Stimulated activated CD4-positive, alpha-beta T cell treated with anti-CD3 and anti-CD28 coated beads, TNF-alpha, amount 100 ng/mL, for 48 hours (primary cell): ENCODE data around the gene TUBB1.
A peak's percentile ranks its signal among the peaks of the same experiment; 100 is the strongest.
"Not testable (repeated sequence)": the region's sequence is repeated elsewhere in the genome, so short reads cannot be mapped to it uniquely, and the experiment has no call there.

Source experiments
- DNase-seq, 3 donors: peaks; one replicate each; pipeline ENCODE4 v3.0.0-alpha.2; 2020; ENCODE audit warnings: low read depth in 3 of 3

The TUBB1 gene

DNA sequence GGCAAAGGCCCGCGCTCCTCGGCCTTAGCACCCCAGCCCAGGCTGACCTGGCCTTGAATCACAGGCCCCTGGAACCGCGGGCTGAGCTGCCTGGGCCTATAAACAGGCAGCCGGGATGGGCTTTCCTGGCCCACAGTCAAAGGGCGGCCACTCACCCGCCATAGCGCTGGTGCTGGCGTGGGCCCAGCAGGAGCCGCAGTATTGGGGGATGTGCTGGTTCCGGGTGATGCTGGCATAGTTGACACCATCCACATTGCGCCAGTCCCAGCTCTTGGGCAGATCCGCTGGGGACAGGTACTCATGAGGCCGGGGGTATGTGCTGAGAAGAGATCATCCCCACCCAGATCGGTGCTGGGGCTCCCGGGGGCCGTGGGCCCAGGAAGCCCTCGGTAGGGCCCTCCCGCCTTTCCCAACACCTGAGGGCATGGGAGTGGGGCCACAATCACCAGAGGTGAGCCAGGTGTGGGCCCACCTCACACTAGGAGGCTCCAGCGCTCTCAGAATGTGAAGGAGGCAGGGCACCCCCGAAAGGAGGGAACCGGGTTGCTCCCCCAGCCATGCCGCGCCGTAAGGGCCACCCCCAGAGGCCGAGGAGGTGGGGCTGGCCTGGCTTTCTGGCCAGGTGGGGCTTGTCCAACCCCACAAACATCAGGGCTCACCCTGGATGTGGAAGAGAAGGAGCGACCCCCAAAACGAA, 12.9 kb upstream of the TUBB1 start:
- no peak for DNase-seq

DNA sequence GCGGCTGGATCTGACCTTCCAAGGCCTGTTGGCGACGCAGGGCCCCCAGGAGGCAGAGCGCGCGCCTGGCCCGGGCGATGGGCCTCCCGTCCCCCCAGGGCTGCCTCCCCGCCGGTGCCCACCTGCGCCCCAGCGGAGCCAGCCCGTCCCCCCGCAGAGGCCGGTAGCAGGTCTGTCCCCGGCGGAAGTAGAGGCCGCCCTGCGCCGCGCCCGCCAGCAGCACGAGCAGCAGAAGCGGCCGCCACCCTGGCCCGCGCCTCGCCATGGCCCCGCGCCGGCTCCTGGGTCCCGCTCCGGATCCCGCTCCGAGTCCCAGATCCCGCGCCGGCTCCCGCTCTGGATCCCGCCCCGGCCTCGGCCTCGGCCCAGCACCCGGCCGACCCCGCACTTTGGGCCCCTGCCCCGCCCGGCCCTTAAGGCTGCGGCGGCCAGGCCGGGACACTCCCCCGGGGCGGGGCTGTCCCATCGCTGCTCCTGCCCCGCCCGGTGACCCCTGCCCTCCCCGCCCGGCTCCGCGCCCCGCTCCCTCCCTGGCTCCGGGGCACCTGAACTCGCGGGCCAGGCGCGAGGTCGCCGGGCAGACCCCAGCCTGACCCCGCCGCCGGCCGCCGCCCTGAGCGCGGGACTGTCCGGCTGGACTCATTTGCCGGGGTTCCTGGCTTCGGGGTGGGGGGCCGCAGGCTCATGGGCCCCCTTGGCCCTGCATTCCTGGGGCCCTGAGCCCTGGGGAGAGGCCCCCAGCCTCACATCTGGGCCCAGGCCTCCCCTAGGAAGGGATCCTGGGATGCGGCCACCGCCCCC, 12.2 kb upstream of the TUBB1 start, which contains the start of gene CTSZ:
Gene CTSZ (minus strand): TSS at position 391 of the 801 bp plus-strand sequence. CDS start 126 bp downstream, at position 265.
- DNase-seq, result peak in 1 of 3 donors; percentile 52

DNA sequence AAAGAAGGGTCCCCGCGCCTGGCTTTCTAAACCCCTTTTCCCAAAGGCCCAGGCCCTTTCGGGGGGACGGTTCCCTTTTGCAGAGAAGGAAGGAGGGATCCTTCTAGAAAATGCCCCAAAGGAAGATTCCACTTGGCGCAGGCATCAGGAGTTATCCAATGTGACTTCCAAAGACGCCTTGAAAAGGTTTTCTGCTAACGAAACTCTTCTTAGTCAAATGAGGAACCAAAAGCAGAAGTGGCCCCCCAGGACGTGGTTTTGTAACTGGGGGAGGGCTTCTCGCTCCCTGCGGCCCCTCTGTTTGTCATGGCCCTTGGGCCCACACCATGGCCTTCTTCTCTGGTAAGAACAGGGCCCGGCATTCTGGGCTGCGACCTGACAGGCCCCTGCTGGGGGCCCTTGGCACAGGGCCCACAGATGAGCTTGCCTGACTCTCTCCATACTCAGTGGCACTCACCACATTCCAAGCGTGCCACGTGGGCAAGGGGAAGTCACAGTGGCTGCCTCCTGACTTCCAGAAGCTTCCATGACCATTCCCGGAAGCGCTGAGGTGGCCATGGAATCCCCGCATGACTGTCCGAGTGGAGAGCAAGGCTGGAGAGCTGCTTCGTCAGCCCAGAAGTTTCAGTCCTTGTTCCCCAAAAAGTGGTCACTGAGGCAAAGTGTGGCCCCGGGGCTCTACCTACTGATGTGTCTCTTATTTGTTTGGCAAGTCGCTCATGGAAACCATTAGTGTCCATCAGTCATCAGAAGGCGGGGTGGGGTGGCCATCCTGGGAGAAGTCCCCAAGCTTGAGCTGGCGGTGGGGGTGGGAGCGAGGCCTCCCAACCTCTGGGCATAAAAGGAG, 11.3 kb upstream of the TUBB1 start:
- no peak for DNase-seq

DNA sequence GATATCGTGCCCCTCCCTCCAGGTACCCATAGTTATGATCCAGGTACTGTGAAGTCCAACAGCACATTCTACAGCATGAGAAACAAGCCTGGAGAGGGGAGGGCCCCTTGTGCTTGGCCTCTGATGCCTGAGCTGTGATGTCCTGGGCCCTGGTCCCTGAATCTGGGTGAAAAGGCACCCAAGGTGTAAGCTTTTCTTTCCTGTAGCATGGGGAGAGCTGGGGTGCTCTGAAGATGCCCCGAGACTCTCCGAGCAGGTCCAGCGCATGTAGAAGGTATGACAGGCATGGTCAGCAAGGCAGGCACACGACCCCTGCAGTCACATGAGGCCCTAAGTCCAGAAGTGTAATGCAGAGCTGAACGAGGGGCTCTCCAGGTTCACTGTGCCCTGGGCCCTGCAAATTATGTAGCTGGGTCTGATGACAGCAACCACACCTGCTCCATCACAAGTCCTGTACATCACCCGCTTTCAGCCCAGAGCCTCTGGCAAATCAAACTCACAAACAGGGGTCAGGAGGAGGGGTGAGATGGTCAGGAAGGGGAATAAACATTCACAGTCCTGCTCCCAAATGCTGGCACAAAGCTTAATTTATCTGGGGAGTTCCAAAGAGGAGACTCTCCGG, 10.4 kb upstream of the TUBB1 start:
- DNase-seq, result no peak

DNA sequence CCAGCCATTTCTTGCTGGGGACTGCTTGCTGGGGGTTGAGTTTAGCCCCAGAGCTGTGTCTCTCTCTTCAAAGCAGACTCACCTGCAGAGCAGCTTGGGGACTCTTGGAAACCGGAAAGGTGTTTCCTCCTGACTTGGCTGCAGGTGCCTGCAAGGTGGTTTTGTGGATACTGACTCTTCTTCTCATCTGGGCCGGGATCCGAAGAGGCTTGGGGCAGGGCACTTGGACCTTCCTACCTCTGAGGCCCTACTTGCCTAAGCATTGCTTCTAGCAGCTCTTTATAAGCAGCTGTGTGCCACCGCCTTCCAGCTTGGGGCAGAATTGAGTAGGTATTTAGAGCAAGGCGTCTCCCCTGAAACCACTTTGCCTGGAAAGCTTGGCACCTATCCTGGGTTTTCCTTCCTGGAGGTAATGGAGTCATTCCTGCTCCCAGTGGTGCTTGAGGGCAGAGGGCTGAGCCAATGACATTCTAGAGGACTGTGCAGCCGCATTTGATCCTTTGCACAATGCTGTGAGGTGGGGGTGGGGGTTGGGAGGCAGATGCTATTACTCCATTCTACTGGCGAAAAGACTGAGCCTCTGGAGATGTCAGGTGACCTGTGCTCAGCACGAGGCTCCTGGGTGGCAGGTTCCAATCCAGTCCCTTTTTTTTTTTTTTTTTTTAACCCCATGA, 8.8 kb upstream of the TUBB1 start:
- no peak for DNase-seq

DNA sequence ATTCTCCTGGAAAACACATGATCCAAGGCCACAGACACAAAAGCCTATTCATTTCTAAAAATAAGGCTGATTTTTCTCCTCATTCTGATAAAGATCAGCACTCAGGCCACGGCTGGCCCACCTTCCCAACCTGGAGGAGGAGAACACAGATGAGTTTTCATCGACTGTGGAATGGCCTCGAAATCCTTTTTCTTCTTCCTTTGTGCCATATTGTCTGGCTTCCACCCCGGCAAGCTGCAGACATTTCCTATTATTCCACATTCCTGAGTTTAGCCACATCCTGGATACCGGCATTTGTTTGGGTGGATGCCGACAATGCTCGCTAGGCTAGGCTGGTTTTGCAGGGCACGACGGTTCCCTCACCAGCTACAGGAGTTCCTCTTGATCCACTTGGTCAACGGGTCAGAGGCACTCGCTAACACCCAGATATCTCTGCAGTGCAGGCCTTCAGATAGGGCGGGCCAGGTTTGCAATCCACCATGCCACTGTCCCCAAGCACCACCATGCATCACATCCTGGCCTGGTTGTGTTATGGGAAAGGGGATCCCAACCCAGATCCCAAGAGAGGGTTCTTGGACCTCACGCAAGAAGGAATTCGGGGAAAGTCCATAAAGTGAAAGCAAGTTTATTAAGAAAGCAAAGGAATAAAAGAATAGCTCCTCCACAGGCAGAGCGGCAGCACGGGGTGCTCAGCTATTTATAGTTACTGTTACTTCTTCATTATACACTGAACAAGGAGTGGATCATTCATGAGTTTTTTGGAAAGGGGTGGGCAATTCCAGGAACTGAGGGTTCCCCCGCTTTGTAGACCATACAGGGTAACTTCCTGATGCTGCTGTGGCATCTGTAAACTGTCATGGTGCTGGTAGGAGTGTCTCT, 8.0 kb upstream of the TUBB1 start:
- no peak for DNase-seq

DNA sequence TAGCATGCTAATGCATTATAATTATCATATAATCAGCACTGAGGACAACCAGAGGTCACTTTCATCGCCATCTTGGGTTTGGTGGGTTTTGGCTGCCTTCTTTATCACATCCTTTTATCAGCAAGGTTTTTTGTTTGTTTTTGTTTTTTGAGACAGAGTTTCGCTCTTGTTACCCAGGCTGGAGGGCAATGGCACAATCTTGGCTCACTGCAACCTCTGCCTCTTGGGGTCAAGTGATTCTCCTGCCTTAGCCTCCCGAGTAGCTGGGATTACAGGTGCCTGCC, 7.4 kb upstream of the TUBB1 start:
- not testable (repeated sequence) for DNase-seq

DNA sequence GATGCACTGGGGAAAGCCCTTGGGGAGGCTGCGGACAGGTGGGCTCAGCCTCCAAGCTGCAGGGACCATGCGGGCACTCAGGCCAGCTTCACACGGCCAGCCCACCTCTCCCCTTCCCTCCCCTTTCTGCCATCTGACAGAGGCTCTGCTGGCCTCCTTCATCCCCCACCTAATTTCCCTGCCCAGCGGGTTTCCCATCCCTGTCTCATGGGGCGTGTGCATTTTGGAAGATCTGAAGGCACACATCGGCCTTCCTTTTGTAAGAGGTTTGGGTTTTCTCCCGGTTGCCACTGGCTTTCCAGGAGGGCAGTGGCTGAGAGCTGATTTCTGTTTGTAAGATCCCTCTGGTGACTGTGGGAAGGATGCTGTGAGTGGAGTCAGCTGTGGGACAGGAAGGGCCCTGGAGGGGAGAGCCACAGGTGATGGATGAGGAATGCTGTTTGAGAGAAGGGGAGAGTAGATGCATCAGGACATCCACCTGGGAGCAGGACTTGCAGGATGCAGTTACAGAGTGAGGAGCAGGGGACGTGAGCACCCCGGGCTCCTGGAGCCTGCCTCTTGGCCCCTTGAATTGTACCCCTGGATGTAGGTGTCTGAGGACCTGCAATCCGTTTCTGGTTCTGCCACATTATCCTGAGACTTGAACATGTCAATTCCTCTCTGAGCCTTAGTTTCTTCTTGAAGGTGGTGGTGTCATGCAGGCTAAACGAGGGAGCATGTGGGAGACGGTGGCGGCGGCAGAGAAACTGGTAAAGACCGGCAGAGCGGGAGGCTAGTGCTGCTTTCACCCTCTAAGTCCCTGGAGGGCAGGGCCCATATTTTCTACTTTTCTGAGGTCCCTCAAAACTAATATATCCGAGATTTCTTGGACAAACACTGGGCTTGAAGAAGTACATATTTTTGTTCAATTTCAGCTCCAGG, 5.9 kb upstream of the TUBB1 start:
- DNase-seq, result no peak

DNA sequence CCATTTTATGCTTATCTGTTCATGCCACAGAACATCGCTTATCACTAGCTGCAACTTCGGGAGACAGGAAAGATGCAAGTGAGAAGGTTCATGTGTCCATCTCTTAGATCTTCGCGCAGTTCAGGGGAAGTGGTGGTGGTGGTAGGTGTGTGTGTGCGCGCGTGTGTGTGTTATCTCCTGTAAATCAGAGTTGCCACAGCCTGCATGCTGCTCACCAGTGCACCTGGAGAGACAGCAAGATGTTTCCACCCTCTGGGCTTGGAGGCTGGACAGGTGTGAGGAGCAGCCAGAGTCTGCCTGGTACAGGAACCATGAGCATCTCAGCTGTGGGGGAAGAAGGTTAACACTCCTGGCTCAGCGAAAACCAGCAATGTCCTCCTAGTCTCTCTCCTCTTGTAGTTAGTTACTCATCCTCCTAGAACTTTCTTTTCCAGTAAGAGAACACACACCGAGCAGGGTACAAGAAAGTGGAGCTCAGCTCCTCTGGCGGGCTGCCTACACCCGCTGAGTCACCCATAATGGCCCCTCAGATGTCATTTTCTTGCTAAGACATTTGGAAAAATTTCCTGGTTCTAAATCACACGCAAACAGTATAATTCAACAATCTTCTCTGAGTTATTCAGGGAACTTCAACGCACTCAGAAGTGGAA, 5.1 kb upstream of the TUBB1 start:
- no peak for DNase-seq

DNA sequence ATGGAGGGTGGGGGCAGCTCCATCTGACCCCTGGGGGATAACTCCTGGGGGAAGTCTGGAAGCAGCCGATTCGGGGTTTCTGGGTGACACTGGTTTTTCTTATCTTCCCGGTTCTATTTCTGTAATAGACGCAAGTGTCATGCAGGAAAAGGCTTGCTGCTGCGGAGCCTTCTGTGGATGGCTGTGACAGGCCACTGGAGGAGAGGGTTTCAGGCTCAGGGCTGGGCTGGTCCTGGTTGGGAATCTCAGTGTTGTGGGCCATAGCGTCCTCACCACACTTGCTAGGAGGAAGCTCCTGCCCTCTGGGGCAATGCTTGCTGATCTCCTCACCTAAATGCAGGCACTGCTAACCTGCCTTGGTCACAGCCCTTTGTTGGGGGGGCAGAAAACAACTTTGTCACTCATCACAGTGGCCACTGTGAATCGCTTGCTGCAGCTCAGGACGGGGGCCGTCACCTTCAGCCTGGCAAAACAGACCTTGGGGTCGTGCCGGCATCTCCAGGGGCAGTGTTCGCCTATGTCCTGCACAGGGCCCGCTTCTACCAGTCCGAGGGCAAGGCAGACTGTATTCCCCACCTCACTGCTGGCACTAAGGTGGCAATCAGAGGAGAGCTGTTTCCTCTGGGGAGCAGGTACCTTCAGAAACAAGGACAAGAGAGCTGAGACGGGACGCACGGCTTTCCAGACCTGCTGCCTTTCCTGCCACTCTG, 4.4 kb upstream of the TUBB1 start:
- no peak for DNase-seq

DNA sequence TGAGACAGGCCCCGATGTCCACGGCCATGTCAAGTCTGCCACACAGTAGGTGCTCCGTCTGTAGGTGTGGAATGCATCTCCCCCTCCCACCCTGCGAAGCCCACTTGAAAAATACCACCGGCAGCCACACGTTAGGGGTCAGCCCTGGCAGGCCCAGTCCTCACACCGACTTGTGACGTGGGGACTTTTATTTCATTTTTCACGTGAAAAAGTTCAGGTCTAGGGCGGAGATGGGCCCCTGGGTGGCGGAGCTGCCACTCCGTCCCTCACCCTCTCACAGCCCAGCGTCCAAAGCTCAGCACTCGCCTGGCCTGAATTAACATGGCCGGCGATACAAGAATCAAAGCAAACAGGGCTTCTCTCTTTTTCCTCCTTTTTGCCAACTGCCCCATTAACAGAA, 3.8 kb upstream of the TUBB1 start:
- no peak for DNase-seq

DNA sequence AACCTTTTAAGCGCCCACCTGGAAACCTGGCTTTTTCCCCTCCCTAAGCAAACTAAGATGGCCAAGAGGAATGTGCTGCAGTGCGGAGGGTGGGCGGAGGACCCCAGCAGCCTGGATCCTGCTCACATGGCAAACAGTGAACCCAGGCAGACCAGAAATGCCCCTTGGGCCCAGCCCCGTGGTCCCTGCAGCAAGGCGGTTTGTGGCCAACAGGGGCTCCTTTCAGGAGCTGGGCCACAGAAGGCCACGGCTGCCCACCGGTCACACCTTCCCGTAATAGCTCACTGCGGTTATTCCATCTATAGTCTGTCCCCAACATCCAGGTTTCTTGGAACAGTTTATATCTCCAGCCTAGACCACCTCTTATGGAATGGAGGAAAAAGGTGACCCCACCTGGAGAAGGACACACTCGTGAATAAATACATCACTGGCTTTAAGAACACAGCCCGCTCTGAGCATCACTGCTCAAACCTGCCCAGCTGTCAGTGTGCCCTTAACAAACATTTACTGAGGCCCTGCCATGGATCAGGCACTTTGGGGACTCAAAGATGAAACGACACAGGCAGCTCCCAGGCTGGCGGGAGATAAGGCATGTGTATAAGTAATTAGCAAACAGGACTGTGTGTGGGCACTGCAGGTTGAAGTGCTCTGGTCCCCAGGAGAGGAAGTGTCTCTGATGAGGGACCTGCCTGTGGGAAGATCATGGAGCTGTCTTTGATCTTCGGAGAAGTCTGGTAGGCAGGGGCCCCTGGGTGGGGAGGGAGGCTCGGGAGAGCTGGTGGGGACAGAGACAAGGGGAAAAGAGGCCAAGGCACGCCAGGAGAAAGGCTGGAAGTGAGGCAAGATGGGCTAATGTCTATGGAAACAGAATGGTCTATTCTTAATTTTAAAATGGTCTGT, 3.2 kb upstream of the TUBB1 start:
- no peak for DNase-seq

DNA sequence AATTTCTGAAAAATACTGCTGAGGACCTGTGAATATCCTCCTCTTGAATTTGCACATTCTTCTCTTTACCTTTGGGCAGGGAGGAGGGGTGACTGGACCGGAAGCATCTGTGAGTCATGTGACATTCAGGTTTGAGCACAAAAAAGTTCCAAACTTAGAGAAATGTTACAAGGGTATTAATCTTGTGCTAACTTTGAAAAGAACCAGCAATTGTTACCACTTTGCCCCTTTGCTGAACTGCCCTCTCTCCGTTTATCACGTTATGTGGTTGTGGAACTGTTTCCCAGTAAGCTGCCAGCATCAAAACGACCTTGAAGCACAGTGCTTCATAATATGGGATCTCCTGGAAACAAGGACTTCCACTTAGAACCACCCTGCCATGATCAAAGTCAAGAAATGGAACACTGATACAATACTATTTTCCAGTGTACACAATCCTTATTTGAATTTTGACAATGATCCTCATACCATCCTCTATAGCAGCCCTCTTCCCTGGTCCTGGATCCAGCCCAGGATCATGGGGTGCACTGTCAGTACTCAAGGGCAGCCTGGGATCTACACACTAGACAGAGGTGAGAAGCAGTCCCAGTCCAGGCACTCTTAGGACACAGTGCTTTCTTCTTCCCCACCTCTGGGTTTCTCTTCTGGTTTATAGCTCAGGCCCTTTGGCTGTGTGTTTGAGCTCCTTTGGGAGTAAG, 2.3 kb upstream of the TUBB1 start:
- DNase-seq, result no peak

DNA sequence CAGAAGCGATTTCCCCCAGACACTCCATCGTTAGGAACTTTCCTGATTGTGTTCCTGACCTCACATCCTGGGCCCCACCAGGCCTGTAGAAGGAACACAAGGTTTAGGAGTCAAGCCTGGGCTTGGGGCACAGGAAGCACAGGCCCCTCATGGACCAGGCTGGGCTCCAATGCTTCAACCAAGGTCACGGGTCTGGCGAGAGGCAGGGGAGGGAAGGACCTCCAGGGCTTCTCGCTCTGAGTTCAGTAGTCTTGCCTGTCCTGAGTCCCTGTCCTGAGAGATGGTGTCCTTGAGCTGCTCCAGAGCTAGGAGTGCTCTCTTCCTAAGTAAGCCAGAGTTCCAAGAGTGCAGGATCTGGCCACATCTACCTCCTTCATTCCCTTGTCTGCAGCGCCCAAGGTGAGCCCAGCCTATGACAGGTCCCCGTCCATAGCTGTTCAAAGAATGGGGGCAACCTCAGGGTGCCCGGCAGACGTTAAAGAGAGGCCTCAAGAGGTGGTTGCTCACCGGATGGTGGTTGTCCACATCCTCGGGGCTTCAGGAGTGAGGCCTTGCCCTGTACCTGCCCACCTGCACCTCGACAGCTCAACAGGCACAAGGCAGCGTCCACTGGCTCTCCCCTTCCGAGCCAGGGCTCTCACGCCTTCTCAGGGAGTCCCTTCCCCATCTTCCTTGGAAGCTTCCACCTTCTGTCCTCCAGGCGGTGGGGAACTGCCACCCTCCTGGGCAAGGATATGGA, 1.6 kb upstream of the TUBB1 start:
- DNase-seq, result no peak

DNA sequence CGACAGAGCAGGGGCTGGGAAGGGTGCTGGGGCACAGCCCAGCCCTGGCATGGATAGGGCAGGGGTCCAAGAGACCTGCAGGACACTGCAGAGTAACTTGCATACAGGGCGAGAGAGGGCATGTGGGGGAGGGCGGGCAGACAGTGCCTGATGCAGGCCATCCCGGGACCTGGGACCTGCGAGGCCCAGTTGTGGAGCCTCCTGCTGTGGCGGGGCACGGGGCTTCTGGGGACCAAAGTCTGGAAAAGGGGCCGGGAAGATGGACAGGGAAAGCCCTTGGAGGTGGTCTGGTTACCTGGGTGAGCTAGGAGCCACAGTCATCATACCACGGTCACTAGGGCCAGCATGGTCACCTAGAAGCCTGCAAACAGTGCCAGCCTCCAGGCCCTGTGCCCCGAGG, 412 bp upstream of the TUBB1 start:
- DNase-seq, result no peak
